GM19035 (cell line): ENCODE measurements around the gene APOBEC4.

Experiments
- ATAC-seq: cut with Tn5 transposase; IDR thresholded peaks from one replicate; pipeline ENCODE4 v1.9.1; 2021; ENCODE audit not compliant: unreplicated experiment

The APOBEC4 gene

GRCh38 chr1:183604815-183605214 is 48.3 kb downstream of the APOBEC4 start:
- peak; percentile 9 for ATAC-seq

GRCh38 chr1:183604038-183604808 is 48.9 kb downstream of the APOBEC4 start:
- peak; percentile 56 for ATAC-seq

- ATAC-seq = no peak
These were observed 50.6 kb downstream of the APOBEC4 start for GRCh38 chr1:183602510-183602909.

GRCh38 chr1:183600634-183601033 is 52.5 kb downstream of the APOBEC4 start:
- no peak for ATAC-seq

GRCh38 chr1:183600136-183600535 is 53.0 kb downstream of the APOBEC4 start:
- no peak for ATAC-seq

- ATAC-seq = peak; percentile 77
These were observed 54.7 kb downstream of the APOBEC4 start for GRCh38 chr1:183598386-183598785.

GRCh38 chr1:183597656-183598347 is 55.3 kb downstream of the APOBEC4 start:
- no peak for ATAC-seq

- no peak for ATAC-seq
These were observed 56.6 kb downstream of the APOBEC4 start for GRCh38 chr1:183596500-183596899.
